GM21360 (cell line): ENCODE results near the gene BTG1.
"Not testable (repeated sequence)": the region's sequence is repeated elsewhere in the genome, so short reads cannot be mapped to it uniquely, and the experiment has no call there.

ENCODE experiments used
- ATAC-seq: cut with Tn5 transposase; IDR thresholded peaks from one replicate; pipeline ENCODE4 v1.9.1; 2021; ENCODE audit warnings: mild to moderate bottlenecking, moderate library complexity; ENCODE audit not compliant: unreplicated experiment

Gene BTG1

GRCh38 chr12:92105110-92105509 is 40.5 kb downstream of the BTG1 start:
- no peak for ATAC-seq

- ATAC-seq = no peak
Measured at GRCh38 chr12:92102606-92103005, 43.0 kb downstream of the BTG1 start.

- no peak for ATAC-seq
Measured at GRCh38 chr12:92098594-92099380, 46.9 kb downstream of the BTG1 start.

GRCh38 chr12:92096346-92097136 is 49.1 kb downstream of the BTG1 start:
- no peak for ATAC-seq

- no peak for ATAC-seq
Measured at GRCh38 chr12:92094751-92095161, 50.9 kb downstream of the BTG1 start.

- ATAC-seq = not testable (repeated sequence)
Measured at GRCh38 chr12:92094301-92094700, 51.3 kb downstream of the BTG1 start.
